Amniotic epithelial cell (primary cell): ENCODE measurements around the gene MRPL51.
"Not testable (repeated sequence)": the region's sequence is repeated elsewhere in the genome, so short reads cannot be mapped to it uniquely, and the experiment has no call there.

Experiments used
- DNase-seq: peaks from one replicate; pipeline ENCODE4 v3.0.0-alpha.2; 2010; ENCODE audit warnings: low read depth

Gene MRPL51

DNA sequence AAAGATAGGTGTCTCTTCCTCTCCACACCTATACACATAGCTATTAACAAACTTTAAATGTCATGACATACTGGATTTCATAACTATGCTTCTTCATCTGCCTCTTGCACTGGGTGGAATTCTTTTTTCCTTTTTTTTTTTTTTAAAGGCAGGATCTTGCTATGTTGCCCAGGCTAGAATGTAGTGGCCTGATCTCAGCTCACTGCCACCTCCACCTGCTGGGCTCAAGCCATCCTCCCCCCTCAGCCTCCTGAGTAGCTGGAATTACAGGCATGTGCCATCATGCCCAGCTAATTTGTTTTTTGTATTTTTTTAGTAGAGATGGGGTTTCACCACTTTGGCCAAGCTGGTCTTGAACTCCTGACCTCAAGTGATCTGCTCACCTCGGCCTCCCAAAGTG, 4.8 kb downstream of the MRPL51 start:
- no peak for DNase-seq

DNA sequence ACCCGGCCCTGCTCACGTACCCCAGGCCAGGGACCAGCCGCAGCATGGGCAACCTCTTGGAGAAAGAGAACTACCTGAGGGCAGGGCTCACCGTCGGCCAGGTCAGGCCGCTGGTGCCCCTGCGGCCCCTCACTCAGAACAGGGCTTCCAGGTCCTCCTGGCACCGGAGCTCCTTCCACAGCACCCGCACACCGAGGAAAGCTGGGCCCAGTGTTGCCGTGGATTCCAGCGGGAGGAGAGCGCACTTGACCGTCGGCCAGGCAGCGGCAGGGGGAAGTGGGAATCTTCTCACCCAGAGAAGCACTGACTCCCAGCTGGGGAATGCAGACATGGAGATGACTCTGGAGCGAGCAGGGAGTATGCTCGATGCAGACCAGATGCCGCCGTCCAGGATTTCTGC, 14.6 kb downstream of the MRPL51 start:
- peak; percentile 79 for DNase-seq

GRCh38 chr12:6477601-6478377, 15.3 kb downstream of the MRPL51 start:
- DNase-seq: not testable (repeated sequence)

DNA sequence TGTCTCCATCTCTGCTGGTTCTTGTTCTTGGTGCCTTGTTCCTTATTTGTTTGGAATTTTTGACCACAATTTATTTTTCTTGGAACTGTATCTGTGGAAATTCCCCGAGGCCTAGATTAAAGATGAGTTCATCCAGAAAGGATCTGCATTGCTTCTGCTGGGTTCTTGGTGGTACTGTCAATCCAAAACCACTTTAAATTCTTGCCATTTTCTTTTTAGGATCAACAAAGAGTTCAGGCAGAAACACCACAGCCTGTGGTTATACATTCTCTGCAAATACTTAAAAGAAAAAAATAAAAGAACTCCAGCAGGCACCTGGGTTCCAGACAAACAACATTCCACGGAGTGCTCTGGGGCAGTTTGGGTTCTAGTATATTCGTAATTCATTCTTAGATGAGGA, 16.6 kb downstream of the MRPL51 start:
- DNase-seq: peak; percentile 97

- not testable (repeated sequence) for DNase-seq
These were observed 17.7 kb downstream of the MRPL51 start for GRCh38 chr12:6475233-6475975.

DNA sequence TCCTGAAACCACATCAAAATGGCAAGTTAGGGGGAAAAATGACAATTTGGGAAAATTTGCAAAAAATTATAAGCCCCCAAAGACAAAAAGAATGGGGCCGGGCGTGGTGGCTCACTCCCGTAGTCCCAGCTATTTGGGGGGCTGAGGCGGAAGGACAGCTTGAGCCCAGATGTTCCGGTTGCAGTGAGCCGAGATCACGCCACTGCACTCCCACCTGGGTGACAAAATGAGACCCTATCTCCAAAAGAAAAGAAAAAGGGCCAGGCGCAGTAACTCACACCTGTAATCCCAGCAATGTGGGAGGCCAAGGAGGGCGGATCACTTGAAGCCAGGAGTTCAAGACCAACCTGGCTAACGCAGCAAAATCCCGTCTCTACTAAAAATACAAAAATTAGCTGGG, 20.6 kb downstream of the MRPL51 start:
- DNase-seq: no peak

GRCh38 chr12:6471989-6472360, 21.1 kb downstream of the MRPL51 start:
- peak; percentile 82 for DNase-seq

GRCh38 chr12:6470375-6471163, 22.5 kb downstream of the MRPL51 start, which contains the start of gene VAMP1:
VAMP1 (minus strand) TSS chr12:6470677; CDS start chr12:6470531, 146 bp downstream.
- peak; percentile 93 for DNase-seq

- DNase-seq: no peak
These were observed 23.3 kb downstream of the MRPL51 start for GRCh38 chr12:6469609-6470374.

GRCh38 chr12:6469092-6469491, 24.0 kb downstream of the MRPL51 start:
- no peak for DNase-seq

DNA sequence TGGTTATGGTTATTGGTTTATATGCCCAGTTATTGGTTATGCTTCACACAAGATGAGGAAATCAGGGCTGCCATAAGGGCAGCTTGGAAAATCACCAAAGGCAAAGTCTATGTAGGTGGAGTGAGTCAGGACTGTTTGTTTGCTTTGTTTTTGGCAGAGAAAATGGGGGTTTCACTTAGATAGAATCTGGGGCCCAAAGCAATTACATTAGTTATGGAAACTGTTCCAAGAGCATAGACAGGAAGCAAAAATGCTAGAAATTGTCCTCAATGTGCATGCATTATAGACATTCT, 24.8 kb downstream of the MRPL51 start:
- no peak for DNase-seq

DNA sequence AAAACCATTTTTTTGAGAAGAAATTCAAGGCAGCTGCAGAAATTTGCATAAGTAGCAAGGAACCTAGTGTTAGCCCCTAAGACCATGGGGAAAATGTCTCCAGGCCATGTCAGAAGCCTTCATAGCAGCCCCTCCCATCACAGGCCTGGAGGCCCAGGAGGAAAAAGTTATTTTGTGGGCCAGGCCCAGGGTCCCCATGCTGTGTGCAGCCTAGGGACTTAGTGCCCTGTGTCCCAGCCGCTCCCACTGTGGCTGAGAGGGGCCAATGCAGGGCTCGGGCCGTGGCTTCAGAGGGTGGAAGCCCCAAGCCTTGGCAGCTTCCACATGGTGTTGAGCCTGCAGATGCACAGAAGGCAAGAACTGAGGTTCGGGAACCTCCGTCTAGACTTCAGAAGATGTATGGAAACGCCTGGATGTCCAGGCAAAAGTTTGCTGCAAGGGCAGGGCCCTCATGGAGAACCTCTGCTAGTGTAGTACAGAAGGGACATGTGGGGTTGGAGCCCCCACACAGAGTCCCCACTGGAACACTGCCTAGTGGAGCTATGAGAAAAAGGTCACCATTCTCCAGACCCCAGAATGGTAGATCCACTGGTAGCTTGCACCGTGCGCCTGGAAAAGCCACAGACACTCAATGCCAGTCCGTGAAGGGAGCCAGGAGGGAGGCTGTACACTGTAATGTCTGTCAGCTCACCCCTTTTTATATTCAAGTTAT, 25.3 kb downstream of the MRPL51 start:
- DNase-seq: not testable (repeated sequence)

DNA sequence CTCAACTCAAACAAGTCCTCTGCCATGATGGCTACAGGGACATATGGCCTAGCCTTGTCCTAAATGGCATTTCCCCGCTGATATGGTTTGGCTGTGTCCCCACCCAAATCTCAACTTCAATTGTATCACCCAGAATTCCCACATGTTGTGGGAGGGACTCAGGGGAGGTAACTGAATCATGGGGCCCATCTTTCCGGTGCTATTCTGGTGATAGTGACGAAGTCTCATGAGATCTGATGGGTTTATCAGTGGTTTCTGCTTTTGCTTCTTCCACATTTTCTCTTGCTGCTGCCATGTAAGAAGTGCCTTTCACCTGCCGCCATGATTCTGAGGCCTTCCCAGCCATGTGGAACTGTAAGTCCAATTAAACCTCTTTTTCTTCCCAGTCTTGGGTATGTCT, 26.3 kb downstream of the MRPL51 start:
- DNase-seq: not testable (repeated sequence)

DNA sequence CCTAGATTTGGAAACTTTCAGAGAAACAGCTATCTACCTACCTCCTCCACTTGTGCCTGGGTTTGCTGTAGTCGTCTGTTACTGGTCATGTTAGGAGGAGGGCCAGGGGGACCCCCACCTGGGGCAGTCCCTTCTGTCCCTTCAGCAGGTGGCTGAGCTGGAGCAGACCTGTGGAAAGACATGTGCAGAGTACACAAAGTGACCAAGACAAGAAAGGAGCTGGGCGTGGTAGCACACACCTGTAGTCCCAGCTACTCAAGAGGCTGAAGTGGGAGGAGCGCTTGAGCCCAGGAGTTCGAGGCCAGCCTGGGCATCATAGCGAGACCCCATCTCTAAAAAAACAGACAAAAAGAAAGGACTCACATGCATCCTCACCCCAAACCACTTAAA, 26.9 kb downstream of the MRPL51 start:
- DNase-seq: no peak

GRCh38 chr12:6465467-6466183, 27.4 kb downstream of the MRPL51 start:
- peak; percentile 73 for DNase-seq

DNA sequence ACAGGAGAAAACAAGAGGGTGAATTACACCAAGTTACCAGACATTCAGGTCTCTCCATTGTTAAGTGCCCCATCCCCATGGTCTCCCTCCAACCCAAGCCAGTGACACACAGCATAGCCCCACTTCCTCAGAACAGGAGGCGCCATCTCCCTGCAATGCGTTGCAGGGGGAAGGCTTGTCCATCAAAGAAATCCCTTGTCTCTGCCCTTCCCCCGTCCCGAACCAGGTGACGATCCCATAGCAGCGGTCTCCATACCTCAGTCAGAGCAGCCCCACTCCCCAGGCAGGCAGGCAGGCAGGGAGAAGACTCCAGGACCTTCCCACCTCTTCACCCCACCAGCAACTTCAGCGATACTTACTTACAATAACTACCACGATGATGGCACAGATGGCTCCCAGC, 28.5 kb downstream of the MRPL51 start:
- DNase-seq: no peak

DNA sequence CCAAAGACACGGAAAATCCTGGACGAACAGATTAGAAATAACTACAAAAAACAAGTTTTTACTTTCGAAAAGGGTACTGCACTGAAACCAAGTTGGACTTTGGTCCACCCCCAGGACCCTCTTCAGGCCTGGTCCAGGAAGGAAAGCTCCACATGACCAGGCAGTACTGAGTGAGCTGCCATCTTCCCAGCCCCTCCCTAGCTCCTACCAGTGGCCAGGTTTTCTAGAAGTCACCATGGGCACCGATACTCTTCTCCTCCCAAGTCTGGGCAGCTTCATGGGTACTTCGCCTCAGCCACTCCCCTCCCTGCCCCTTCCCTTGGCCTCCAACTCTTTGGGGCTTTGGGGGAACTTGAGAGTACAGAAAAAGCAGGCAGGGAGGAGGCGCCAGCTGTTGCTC, 29.2 kb downstream of the MRPL51 start:
- no peak for DNase-seq

- DNase-seq: no peak
These were observed 29.8 kb downstream of the MRPL51 start for GRCh38 chr12:6463216-6463615.

- no peak for DNase-seq
These were observed 30.6 kb downstream of the MRPL51 start for GRCh38 chr12:6462234-6462995.
